ENCODE data around the gene B4GALNT4.

Gene B4GALNT4

DNA sequence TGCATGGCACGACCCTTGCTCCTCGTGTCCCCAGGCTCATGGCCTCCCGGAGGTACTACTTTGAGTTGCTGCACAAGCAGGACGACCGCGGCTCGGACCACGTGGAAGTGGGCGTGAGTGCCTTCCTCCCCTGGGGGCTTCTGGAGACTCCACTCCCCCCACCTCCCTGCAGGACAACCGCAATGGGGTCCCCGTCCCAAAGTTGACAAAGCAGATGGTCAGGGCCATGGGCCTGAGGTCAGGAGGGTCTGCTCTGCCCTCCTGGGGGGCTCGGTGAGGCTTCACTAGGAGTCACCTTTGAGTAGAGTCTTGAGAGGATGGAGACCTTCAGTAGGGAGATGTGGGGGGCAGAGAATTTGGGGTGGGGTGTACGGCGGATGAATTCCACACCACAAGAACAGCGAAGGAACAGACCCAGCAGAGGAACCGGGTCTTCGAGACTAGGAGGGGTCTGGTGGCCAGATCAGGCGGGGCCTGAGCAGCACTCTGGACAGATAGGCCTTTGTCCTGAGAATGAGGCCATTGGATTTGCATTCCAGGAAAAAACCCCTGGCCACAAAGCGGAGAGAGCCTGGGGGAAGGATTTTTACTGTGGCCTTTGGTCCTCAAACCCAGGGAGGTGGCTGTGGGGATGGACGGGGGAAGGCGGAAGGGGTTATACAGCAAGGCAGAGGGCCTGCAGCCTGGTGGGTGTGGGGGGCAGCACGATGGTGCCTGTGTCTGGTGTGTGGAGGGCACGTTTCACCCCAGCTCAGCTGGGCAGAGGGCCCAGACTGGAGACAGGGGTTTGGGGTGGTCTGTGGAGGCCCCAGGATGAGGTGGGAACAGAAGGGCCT lies 4.6 kb downstream of the B4GALNT4 start:
- H3K27me3 ChIP-seq (ENCODE audit: low read depth, low read length) = peaks cover 5% of the 10 kb centered on the region
- H3K36me3 ChIP-seq (ENCODE audit: control insufficient read depth in 1 of 2, insufficient read depth in 2 of 2, low read length in 2 of 2) = no peaks in the 10 kb centered on the region
- H3K4me1 ChIP-seq (ENCODE audit: control insufficient read depth in 1 of 2, insufficient read depth in 2 of 2, low read length in 2 of 2) = peaks cover 0 to 9% of the 10 kb centered on the region in 2 donors
- no peaks in the 10 kb centered on the region for H3K9me3 ChIP-seq (ENCODE audit: control insufficient read depth in 1 of 2, low read length in 2 of 2)
- H3K4me3 ChIP-seq (ENCODE audit: low read depth in 1 of 2, low read length in 2 of 2) = no peak overlapping the region
- H3K27ac ChIP-seq (ENCODE audit: low read length) = no peak overlapping the region

DNA sequence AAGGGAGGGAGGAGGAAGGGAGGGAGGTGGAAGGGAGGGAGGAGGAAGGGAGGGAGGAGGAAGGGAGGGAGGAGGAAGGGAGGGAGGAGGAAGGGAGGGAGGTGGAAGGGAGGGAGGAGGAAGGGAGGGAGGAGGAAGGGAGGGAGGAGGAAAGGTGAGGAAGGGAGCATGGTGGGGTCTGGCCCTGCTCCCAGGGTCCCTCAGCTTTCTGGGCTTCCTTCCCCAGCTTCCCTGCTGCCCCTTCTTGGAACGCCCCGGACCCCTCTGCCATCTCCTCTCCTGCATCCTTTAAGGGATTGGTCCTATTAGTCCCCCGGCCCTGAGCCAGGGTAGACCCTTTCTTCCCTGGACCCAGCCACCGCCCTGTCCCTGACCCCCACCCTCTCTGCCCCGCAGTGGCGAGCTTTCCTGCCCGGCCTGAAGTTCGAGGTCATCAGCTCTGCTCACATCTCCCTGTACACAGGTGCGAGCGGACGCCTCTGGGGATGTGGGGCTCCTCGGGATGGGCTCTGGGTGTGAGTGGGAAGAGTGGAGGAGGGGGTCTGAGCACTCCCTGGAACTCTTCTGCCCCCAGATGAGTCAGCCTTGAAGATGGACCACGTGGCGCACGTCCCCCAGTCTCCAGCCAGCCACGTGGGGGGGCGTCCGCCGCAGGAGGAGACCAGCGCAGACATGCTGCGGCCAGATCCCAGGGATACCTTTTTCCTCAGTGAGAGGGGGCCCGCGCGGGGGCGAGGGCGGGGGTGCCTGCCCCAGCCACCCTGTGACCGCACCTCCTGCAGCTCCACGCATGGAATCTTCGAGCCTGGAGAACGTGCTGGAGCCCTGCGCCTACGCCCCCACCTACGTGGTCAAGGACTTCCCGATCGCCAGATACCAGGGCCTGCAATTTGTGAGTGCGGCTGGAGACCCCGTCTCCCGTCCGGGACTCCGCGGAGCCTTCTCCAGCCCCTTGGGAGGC lies 6.0 kb downstream of the B4GALNT4 start:
- H3K27me3 ChIP-seq (ENCODE audit: low read depth, low read length) = peaks cover 2% of the 10 kb centered on the region
- H3K9me3 ChIP-seq (ENCODE audit: control insufficient read depth in 1 of 2, low read length in 2 of 2) = no peaks in the 10 kb centered on the region
- H3K36me3 ChIP-seq (ENCODE audit: control insufficient read depth in 1 of 2, insufficient read depth in 2 of 2, low read length in 2 of 2) = no peaks in the 10 kb centered on the region
- no peak overlapping the region for H3K27ac ChIP-seq (ENCODE audit: low read length)
- H3K4me3 ChIP-seq (ENCODE audit: low read depth in 1 of 2, low read length in 2 of 2) = no peak overlapping the region
- H3K4me1 ChIP-seq (ENCODE audit: control insufficient read depth in 1 of 2, insufficient read depth in 2 of 2, low read length in 2 of 2) = peaks cover 0 to 5% of the 10 kb centered on the region in 2 donors

DNA sequence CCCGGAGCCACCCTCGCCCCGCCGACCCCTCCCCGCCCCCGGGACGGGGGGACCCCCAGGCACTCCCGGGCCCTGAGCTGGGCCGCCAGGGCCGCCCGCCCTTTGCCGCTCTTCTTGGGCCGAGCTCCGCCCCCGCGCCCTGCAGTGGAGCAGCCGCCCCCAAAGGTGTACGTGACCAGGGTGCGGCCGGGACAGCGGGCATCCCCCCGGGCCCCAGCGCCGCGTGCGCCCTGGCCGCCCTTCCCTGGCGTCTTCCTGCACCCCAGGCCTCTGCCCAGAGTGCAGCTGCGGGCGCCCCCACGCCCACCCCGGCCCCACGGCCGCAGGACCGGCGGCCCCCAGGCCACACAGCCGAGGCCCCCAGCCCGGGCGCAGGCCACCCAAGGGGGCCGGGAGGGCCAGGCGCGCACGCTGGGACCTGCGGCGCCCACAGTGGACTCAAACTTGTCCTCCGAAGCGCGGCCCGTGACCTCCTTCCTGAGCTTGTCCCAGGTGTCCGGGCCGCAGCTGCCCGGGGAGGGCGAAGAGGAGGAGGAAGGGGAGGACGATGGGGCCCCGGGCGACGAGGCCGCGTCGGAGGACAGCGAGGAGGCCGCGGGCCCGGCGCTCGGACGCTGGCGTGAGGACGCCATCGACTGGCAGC lies 7.4 kb downstream of the B4GALNT4 start:
- Histone ChIP-seq H3K27me3 (ENCODE audit: low read depth, low read length) (no peaks in the 10 kb centered on the region), H3K4me3 (ENCODE audit: low read depth in 1 of 2, low read length in 2 of 2) (no peak overlapping the region), H3K27ac (ENCODE audit: low read length) (no peak overlapping the region), H3K36me3 (ENCODE audit: control insufficient read depth in 1 of 2, insufficient read depth in 2 of 2, low read length in 2 of 2) (no peaks in the 10 kb centered on the region), H3K4me1 (ENCODE audit: control insufficient read depth in 1 of 2, insufficient read depth in 2 of 2, low read length in 2 of 2) (peaks cover 0 to 3% of the 10 kb centered on the region in 2 donors), H3K9me3 (ENCODE audit: control insufficient read depth in 1 of 2, low read length in 2 of 2) (no peaks in the 10 kb centered on the region)

DNA sequence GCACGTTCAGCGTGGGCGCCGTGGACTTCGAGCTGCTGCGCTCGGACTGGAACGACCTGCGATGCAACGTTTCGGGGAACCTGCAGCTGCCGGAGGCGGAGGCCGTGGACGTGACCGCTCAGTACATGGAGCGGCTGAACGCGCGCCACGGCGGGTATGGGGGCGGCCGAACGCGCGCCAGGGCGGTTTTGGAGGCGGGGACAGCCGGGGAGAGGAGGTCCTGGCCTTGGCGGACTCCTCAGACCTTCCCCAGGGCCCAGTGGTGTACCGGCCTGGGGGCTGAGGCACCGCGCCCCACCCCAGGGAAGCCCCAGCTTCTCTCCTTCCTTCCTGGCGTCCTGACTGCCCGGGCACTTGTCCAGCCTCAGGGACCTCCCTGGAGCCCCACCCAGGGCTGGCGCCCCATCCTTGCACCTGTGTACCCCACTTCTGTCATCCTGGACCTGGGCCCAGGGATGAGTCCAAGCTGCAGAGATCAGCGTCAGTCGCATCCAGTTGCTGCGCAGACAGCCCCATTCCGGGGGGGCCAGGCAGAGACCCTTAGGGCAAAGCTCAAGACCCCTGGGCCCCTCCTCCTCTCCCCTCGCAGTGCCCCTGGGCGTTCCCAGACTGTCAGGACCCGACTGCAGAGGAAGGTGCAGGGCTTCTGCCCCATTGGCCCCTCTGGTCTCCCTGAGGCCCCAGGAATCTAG lies 8.0 kb downstream of the B4GALNT4 start:
- H3K4me3 ChIP-seq (ENCODE audit: low read depth in 1 of 2, low read length in 2 of 2) = no peak overlapping the region
- H3K27ac ChIP-seq (ENCODE audit: low read length) = no peak overlapping the region
- no peaks in the 10 kb centered on the region for H3K36me3 ChIP-seq (ENCODE audit: control insufficient read depth in 1 of 2, insufficient read depth in 2 of 2, low read length in 2 of 2)
- H3K9me3 ChIP-seq (ENCODE audit: control insufficient read depth in 1 of 2, low read length in 2 of 2) = no peaks in the 10 kb centered on the region
- H3K27me3 ChIP-seq (ENCODE audit: low read depth, low read length) = no peaks in the 10 kb centered on the region
- peaks cover 0 to 3% of the 10 kb centered on the region in 2 donors for H3K4me1 ChIP-seq (ENCODE audit: control insufficient read depth in 1 of 2, insufficient read depth in 2 of 2, low read length in 2 of 2)

DNA sequence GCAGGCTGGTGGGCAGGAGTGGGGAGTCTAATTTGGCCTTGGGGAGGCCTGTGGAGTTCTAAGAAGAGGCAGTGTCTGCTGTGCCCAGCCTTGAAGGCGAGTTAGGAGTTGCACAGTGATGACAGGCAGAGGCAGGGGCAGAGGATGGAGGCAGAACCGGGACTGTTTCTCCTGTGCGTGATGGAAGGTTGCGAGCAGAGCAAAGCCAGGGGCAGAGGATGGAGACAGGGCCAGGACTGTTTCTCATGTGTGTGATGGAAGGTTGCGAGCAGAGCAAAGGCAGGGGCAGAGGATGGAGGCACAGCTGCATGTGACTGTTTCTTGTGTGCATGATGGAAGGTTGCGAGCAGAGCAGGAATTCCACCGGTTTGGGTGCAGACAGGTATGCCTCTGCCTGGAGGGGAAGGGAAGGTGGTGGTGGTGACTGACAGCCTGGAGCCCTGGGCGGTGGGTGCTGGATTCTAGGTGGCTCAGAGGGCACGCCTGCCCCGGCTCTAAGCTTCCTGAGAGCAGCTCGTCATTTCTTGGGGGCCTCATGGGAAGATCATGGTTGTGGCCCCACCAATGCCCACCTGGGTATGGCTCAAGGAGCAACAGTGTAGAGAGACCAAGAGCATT lies 8.7 kb downstream of the B4GALNT4 start:
- no peaks in the 10 kb centered on the region for H3K27me3 ChIP-seq (ENCODE audit: low read depth, low read length)
- no peak overlapping the region for H3K4me3 ChIP-seq (ENCODE audit: low read depth in 1 of 2, low read length in 2 of 2)
- no peaks in the 10 kb centered on the region for H3K36me3 ChIP-seq (ENCODE audit: control insufficient read depth in 1 of 2, insufficient read depth in 2 of 2, low read length in 2 of 2)
- no peak overlapping the region for H3K27ac ChIP-seq (ENCODE audit: low read length)
- no peaks in the 10 kb centered on the region for H3K9me3 ChIP-seq (ENCODE audit: control insufficient read depth in 1 of 2, low read length in 2 of 2)
- H3K4me1 ChIP-seq (ENCODE audit: control insufficient read depth in 1 of 2, insufficient read depth in 2 of 2, low read length in 2 of 2) = peaks cover 0 to 3% of the 10 kb centered on the region in 2 donors

DNA sequence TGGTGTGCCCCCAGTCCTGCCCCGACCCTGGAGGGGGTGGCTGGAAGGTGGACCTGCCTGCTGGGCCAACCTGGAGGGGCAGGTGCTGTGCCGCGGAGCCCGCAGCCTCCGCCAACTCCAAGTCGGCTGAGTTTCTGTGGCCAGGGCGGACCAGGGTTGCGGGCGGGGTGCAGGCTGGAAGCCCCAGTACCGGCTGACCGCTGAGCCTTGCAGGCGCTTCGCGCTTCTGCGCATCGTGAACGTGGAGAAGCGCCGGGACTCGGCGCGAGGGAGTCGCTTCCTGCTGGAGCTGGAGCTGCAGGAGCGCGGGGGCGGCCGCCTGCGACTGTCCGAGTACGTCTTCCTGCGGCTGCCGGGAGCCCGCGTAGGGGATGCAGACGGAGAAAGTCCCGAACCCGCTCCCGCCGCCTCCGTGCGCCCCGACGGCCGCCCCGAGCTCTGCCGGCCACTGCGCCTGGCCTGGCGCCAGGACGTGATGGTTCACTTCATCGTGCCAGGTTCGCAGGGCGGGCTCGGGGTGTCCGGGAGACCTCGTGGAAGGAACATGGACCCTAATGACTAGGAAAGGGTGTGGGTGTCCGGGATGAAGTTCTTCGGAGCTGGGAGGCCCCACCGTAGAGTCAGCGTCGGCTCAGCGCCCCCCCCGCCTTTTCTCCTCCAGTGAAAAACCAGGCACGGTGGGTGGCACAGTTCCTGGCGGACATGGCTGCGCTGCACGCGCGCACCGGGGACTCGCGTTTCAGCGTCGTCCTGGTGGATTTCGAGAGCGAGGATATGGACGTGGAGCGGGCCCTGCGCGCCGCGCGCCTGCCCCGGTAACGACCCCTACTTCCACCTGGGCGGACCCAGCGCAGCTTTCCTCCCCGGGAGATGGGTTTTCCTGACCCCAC lies 10.2 kb downstream of the B4GALNT4 start:
- H3K36me3 ChIP-seq (ENCODE audit: control insufficient read depth in 1 of 2, insufficient read depth in 2 of 2, low read length in 2 of 2) = no peaks in the 10 kb centered on the region
- H3K4me1 ChIP-seq (ENCODE audit: control insufficient read depth in 1 of 2, insufficient read depth in 2 of 2, low read length in 2 of 2) = no peaks in the 10 kb centered on the region
- no peaks in the 10 kb centered on the region for H3K9me3 ChIP-seq (ENCODE audit: control insufficient read depth in 1 of 2, low read length in 2 of 2)
- no peak overlapping the region for H3K4me3 ChIP-seq (ENCODE audit: low read depth in 1 of 2, low read length in 2 of 2)
- H3K27ac ChIP-seq (ENCODE audit: low read length) = no peak overlapping the region
- H3K27me3 ChIP-seq (ENCODE audit: low read depth, low read length) = no peaks in the 10 kb centered on the region

DNA sequence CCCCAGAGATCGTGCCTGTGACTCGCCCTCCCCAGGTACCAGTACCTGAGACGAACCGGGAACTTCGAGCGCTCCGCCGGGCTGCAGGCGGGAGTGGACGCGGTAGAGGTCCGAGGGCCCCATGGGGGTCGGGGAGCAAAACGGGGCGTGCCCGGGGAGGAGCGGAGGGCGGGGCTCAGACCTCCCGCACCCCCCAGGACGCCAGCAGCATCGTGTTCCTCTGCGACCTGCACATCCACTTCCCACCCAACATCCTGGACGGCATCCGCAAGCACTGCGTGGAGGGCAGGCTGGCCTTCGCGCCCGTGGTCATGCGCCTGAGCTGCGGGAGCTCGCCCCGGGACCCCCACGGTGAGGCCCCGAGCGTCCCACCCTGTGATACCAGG lies 10.8 kb downstream of the B4GALNT4 start:
- Histone ChIP-seq H3K36me3 (ENCODE audit: control insufficient read depth in 1 of 2, insufficient read depth in 2 of 2, low read length in 2 of 2) (no peaks in the 10 kb centered on the region), H3K27me3 (ENCODE audit: low read depth, low read length) (no peaks in the 10 kb centered on the region), H3K4me1 (ENCODE audit: control insufficient read depth in 1 of 2, insufficient read depth in 2 of 2, low read length in 2 of 2) (no peaks in the 10 kb centered on the region), H3K4me3 (ENCODE audit: low read depth in 1 of 2, low read length in 2 of 2) (no peak overlapping the region), H3K9me3 (ENCODE audit: control insufficient read depth in 1 of 2, low read length in 2 of 2) (no peaks in the 10 kb centered on the region), H3K27ac (ENCODE audit: low read length) (no peak overlapping the region)

DNA sequence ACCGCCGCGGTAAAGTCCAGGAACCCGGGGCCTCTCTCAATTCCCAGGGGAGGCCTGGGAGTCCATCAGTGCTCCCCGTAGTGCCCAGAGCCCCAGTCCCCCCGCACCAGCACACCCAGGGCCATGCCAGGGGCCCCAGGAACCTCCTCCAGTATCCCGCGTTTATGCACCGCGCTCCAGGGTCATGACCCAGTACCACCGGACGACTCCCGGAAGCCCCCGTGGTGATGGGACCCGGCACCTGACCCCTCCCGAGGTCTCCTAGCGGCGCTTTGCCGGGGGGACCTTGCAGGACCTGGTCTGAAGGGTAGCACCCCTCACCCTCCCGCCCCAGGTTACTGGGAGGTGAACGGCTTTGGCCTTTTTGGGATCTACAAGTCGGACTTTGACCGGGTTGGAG lies 11.2 kb downstream of the B4GALNT4 start:
- H3K9me3 ChIP-seq (ENCODE audit: control insufficient read depth in 1 of 2, low read length in 2 of 2) = no peaks in the 10 kb centered on the region
- no peaks in the 10 kb centered on the region for H3K4me1 ChIP-seq (ENCODE audit: control insufficient read depth in 1 of 2, insufficient read depth in 2 of 2, low read length in 2 of 2)
- no peak overlapping the region for H3K27ac ChIP-seq (ENCODE audit: low read length)
- no peak overlapping the region for H3K4me3 ChIP-seq (ENCODE audit: low read depth in 1 of 2, low read length in 2 of 2)
- H3K27me3 ChIP-seq (ENCODE audit: low read depth, low read length) = no peaks in the 10 kb centered on the region
- H3K36me3 ChIP-seq (ENCODE audit: control insufficient read depth in 1 of 2, insufficient read depth in 2 of 2, low read length in 2 of 2) = no peaks in the 10 kb centered on the region

DNA sequence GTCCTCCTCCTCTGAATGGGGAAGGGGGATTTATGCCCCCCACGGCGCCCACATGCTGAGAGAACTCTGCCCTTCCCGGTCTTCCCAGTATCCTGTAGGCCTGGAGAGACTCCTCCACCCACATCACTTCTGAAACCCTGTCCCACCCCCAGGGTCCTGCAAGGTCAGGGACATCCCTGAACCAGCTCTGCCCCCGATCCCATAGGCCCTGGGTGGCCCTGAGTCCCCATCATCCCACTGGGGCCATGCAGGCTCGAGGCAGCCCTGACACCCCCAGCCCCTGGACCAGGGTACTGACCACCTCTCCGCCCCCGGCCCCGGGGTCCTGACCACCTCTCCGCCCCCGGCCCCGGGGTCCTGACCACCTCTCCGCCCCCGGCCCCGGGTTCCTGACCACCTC lies 11.7 kb downstream of the B4GALNT4 start:
- Histone ChIP-seq H3K9me3 (ENCODE audit: control insufficient read depth in 1 of 2, low read length in 2 of 2) (peaks cover 0 to under 1% of the 10 kb centered on the region in 2 donors), H3K4me1 (ENCODE audit: control insufficient read depth in 1 of 2, insufficient read depth in 2 of 2, low read length in 2 of 2) (no peaks in the 10 kb centered on the region), H3K27me3 (ENCODE audit: low read depth, low read length) (no peaks in the 10 kb centered on the region), H3K4me3 (ENCODE audit: low read depth in 1 of 2, low read length in 2 of 2) (no peak overlapping the region), H3K36me3 (ENCODE audit: control insufficient read depth in 1 of 2, insufficient read depth in 2 of 2, low read length in 2 of 2) (no peaks in the 10 kb centered on the region), H3K27ac (ENCODE audit: low read length) (no peak overlapping the region)
